Fibroblast of gingiva (primary cell): ENCODE measurements around the gene SNAP47.

Source experiments
- DNase-seq: peaks from one replicate; pipeline ENCODE4 v3.0.0-alpha.2; 2011; ENCODE audit warnings: low read depth

SNAP47 gene

DNA sequence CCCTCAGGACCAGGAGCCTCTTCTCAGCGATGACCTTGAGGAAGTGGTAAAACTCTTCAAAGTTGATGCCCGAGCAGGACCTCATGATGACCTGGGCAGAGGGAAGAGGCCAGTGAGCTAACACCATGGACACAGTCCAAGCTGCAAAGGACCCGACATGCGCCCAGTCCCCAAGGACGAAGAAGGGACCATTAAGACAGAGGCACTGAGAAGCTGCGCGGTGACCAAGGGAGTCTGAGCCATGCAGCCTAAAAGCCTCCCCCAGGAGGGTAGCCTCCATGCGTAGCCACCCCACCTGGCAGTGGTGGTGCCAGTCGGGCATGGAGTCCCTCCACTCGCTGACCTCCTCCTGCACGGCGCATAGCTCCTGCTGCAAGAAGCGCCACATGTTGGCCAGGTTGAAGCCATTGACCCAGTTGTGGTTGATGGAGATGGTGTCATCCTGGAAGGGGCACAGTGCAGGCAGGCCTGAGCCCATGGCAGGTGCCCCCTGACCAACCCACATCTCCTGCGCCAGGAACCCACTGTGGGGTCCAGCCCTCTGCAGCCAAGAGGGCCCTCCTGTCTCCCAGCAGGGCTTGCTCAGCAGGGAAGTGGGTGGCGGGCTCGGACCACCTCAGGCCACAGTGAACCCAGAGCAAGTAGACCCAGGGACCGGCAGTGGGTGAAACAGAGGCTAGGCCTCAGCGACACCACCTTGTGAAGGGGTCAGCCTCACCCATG, 2.5 kb upstream of the SNAP47 start:
- no peak for DNase-seq

- no peak for DNase-seq
These were observed 1.9 kb upstream of the SNAP47 start for GRCh38 chr1:227733309-227733705.

DNA sequence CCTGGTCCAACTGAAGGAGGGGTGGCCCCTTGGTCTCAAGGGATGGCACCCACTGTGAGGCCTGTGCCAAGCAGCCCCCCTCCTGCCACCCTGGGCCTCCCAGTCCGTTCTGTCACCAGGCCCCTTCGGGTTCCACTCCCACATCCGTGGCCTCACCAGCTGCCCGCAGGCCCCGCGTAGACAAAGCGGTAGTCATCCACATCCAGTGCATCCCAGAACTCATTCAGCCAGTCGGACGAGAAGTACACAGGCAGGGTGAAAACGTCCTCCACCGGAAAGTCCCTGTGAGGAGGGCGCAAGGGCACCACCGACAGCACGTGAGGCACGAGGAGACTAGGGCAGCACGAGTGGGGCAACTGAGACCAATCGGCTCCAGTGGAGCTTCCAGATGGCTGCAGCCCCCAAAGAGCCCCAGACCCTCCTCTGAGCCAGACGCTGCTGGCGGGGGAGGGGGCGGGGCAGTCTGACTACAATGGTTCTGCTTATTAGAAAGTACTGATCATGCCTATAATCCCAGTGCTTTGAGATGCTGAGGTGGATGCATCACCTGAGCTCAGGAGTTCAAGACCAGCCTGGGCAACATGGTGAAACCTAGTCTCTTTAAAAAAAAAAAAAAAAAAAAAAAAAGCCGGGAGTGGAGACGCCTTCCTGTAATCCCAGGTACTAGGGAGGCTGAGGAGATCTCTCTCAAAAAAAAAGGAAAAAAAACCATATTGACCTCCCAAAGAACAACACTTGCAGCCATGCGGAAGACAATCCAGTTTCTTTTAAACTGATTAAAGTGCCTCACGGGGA, 1.3 kb upstream of the SNAP47 start:
- DNase-seq = no peak

GRCh38 chr1:227734546-227734855, 734 bp upstream of the SNAP47 start:
- DNase-seq = no peak

DNA sequence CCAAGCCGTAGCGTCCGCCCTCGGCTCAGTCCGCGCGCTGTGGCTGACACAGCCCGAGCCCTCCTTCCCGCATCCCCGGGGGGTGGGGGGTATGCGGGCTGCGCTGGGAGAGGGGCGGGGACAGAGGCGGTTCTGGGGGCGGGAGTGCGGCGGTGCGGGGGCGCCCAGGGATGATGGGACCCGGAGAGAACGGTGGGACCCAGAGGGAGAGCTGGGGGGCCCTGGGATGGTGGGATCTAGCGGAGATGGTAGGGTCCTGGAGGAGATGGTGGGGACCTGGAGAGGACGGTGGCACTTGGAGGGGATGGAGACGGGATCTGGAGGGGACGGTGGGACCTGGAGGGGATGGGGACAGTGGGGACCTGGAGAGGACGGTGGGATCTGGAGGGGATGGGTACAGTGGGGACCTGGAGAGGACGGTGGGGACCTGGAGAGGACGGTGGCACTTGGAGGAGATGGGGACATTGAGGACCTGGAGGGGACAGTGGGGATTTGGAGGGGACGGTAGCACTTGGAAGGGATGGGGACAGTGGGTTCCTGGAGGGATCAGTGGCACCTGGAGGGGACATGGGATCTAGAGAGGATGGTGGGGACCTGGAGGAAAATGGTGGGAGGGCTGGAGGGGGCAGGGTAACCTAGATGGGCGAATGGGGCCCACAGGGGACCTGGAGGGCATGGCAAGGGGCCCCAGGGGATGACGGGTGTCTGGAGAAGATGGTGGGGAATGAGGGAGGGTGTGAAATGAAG, 477 bp downstream of the SNAP47 start:
- no peak for DNase-seq

DNA sequence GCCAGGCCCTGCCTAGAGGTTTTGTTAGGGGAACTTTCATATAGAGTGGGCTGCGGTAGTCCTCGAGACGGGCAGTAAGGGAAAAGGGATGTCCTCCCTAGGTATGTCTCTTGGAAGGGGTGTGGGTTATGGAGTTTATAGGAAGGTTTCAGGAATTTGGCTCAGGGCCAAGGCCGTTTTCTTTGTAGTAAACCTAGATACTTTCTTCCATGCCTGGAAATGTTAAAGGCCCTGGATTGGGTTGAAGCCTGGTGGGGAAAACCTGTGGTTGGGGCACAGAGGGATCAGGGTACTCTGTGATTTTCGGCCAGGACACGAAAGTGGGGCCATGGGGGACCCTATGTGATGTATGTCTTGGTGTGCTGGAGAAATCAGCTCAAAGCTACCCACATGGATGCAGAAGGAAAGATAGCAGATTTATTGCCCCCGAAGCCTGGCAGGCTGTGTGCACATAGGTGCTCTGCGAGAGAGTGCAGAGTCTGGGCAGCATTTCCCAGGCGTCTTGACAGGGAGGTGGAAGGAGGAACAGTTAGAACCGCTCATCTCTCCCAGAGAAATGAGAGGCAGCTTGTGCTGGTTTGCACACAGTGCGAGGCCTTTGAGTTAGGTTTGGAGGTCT, 1.7 kb downstream of the SNAP47 start:
- DNase-seq = no peak

DNA sequence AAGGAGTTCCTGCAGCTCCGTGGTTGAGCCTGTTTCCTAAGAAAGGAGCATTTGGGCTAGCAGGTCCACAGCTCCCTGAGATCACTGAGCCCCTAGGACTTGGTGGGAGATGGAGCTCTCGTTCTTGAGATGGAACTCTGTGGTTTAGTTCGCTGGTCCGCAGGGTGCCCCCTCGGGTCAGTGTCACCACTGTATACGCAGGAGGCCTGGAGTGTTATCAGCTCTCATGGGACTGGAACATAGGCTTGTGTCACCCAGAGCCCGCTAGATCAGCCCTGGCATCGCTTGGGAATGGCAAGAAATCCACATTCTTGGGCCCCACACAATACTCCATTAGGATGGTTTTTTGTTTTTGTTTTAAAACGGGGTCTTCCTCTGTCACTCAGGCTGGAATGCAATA, 3.6 kb downstream of the SNAP47 start:
- no peak for DNase-seq

DNA sequence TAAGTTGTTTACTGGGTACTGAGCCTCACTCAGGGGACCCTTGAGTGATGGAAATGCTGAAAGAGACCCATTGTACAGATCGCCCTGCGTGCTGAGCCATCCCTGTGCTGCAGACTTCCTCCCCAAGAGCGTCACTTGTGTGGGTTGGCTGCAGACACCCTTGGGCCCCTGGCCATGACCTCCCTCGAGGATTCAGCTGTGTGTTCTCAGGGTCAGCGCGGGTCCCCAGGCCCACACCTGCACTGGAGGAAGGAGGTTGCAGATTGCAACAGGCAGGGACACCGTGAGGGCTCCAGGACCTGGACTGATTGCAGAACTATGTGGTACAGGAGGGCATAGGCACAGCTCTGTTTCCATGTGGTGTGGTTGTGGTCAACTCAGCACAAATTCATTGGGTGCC, 4.4 kb downstream of the SNAP47 start:
- DNase-seq = no peak

DNA sequence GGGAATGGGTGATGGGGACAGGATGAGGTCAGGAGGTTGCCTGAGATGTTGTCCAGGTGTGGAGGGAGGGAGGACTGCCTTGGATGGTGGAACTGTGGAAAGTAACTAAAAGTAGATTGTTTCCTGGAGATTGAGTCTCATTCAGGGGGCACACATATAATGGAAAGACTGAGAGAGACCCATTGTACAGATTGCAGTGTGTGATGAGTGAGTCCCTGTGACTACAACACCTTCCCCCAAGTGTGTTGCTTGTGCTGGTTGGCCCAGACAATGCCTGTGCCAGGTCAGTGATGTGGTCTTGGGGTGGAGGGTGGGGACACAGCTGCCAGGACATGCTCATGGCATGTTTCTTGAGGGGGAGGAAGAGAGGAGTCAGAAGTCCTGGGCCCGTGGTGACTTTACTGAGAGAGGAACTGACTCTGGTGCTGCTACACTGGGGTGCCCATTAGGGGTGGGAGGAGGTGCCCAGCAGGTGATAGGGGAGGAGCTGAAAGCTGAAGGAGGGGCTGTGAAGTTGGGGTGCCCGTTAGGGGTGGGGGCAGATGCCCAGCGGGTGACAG, 5.2 kb downstream of the SNAP47 start:
- no peak for DNase-seq

DNA sequence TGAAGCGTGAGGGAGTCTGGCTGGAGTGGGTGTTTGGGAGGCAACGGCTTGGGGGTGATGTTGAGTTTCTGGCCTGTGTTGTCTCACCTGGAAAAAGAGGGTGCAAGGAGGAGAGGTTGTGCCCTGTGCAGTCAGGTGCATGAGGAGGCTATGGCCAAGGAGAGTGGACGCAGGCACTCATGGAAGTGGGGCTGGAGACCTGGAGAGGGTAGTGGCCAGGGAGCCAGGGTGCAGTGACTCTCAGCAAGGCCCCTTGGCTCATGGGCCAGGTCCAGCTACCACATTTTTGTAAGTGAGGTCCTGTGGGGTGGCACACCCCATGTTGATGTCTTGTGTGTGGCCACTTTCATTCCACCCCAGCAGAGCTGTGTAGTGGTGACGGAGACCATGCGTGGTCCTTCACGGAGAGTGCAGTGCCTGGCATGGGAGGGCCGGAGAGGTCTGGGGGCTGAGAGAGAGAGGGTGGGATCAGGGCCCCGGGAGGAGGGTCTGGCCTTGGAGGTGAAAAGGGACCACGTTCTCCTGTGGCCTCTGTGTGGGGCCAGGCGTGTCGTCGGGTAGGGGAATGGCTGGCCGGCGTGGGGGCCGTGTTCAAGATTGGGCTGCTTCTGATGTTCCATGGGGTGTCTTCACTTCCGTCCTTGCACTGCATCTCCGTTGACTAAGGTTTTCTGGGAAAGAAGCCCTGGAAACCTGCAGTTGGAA, 6.1 kb downstream of the SNAP47 start:
- no peak for DNase-seq

DNA sequence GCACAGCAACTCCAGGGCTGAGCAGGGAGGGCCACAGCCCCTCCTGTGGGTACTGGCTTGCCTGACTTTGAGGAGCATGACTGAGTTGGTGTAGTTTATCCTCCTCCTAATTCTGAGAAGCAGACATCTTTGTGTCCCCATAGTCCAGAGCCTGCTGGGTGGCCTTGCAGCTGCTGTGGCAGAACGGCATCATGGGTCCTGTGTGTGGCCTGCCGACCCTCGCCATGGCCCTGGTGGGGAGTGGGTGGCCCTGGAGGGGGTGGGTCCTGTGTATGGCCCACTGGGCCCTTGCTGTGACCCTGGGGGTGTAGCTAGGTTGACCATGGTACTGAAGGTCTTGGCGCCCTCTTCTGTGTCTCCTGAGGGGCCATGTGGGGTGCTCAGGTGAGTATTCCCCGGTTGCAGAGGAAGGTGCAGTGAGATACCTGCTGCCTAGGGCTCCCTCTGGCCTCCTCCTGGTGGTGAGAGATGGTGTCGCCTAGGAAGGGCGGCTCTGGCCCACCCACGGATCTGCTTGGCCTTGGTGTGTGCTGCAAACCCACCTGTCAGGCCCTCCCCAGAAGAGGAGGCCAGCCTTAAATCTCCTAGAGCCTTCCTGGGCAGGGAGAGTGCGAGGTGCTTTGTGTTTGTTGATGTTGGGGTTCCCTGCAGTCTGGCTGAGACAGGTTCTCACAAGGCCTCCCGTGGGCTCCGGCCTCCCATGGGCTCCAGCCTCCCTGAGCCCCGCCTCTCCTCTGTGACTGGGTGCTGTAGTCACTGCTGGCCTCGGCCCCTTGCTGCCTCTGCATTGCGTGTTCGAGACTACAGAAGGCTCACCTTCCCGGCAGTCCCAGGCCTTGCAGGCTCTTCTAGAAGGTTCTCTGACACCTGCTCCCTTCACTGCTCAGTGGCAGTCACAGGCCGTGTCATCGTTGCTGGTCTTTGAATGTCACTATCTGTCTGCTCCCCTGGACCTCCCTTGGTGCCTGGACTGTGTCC, 7.8 kb downstream of the SNAP47 start:
- DNase-seq = no peak

DNA sequence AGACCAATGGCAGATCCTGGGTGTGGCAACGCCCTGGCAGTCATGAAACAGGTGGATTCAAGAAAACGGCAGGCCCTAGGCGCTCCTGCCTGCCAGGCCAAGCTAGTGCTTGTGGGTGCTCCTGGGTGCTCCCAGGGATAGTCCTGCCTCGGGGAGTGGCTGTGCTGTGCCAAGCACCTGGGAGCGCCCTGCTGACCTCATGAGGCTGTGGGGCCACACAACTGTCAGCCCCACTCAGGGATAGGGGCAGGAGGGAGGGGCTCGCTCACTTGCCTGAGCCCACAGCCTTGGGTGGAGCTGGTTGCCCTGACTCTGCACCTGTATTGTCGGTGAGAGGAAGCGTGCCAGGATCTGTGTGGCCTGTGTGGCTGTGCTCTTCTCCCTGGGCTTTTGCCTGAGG, 9.4 kb downstream of the SNAP47 start:
- DNase-seq = no peak

DNA sequence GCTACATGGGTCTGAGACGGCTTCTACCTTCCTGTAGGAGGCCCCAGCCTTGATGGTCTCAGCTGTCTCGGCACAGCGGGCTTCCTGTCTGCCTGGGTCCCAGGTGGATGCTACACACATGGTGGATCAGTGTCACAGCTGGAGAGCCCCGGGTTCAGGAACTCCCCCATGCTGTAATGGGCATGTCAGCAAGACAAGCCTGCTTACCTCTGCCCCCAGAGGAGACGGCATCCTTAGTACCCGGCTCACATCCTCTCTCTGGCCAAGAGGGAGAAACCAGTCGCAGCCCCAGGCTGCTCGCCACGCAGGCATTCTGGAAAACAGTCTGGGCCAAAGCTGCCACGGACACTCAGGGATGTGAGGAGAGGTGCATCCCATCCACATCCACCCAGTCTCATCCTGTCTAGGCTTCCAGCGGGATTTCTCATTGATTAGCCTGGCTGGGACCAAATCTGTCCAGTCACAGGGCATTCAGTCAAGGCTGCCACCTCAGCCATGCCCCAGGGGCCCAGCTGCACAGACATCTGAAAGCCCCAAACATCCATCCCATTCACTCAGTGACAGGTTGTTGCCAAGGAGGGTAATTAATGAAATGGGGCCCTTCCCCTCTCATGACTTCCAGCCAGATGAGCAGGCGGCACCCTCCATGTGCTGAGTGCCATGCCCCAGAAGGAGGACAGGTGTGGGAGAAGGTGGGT, 10.5 kb downstream of the SNAP47 start:
- no peak for DNase-seq

DNA sequence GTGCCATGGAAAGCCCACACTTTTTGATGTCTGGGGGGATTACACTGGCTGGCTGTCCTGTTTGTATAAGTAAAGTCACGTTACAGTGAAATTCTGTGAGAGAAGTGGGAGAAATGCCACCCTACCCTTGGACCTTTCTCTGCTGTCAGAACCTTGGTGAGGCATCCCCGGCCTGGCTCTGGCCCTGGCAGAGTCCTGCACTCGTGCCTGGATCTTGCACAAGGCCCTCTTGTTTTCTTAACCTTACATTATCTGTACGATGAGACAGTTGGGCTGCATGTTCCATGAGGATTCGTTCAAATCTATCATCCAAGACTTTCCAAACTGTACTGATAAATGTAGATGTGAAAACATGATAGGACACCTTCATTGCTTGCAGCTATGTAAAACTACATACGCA, 11.4 kb downstream of the SNAP47 start:
- no peak for DNase-seq

DNA sequence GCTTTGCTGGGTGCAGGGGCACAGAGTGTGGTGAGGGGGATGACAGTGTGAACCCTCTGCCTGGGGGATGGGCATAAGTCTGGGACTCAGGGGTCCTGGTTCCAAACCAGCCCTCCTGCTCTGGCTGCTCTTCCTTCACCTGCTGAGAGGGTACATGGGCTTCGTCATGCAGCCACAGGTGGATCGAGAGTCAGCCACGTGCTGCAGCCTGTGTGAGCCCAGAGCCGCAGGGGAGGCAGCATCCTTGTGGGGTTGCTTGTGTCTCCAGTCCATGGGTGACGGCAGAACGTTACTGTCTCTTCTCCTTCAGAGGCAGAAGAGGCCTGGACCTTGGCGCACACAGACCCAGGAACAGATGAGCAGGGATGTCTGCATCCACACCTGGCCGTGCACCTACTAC, 12.1 kb downstream of the SNAP47 start:
- no peak for DNase-seq

DNA sequence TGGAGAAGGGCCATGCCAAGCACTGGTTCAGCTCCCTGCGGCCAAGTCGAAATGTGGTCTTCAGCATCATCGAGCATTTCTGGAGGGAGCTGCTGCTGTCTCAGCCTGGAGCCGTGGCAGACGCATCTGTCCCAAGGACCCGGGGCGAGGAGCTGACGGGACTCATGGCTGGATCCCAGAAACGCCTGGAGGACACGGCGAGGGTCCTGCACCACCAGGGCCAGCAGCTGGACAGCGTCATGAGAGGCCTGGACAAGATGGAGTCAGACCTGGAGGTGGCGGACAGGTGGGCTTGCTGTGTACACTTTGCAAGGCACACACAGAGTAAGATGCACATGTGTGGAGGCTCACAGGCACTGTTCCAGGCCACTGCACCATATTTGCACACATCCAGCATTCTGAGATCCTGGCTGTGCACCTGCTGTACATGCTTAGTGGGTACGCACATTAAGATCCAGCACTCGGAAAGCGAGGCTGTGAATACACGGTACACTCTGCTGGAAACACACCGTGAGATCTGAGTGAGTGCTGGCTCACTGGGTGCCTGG, 12.8 kb downstream of the SNAP47 start:
- no peak for DNase-seq

DNA sequence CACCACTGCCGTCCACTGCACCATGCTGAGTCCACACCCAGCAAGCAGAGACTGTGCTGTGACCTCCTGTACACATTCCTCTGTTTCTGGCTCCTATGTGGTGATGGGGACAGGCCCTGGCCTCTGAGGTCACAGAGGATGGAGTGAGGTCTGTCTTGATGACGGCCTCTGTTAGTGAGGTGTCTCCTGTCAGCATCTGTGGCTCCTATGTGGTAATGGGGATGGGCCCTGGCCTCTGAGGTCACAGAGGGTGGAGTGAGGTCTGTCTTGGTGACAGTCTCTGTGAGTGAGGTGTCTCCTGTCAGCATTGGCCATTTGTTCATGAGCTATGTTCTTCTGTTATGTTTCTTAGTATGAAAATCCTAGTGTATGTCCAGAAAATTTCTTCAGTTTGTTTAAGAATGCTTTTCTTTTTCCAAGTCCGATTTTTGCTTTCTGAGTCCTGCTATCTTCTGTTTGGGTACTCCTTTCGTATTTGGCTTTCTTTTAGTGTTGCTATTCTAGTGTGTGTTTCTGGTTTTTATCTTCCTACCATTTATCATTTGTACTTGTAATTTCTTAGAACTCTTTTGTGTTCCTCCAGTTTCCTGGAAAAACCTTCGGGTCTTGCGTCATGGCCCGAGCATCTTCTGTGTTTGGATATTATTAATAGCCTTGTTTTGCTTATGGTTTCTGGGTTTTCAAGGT, 13.4 kb downstream of the SNAP47 start:
- DNase-seq = no peak

- no peak for DNase-seq
These were observed 14.0 kb downstream of the SNAP47 start for GRCh38 chr1:227749225-227749624.
